Mesenchymal stem cell (in vitro differentiated cells and primary cell): ENCODE data around the gene ATF7.

ENCODE experiments used
- DNase-seq: peaks from one replicate; pipeline ENCODE4 v3.0.0-alpha.2; 2013
- H2AFZ ChIP-seq: one replicate; pipeline ENCODE4 v1.6.1; 2013; ENCODE audit warnings: low read depth, mild to moderate bottlenecking, control low read depth, inconsistent platforms, low read length, moderate library complexity
- H2AK5ac ChIP-seq: 2 replicates; pipeline ENCODE4 v1.6.1; 2013; ENCODE audit warnings: low read length, moderate library complexity, mild to moderate bottlenecking, inconsistent platforms; ENCODE audit not compliant: severe bottlenecking
- H2BK120ac ChIP-seq: one replicate; pipeline ENCODE4 v1.6.1; 2013; ENCODE audit warnings: low read depth, mild to moderate bottlenecking, inconsistent platforms, low read length, moderate library complexity
- H2BK12ac ChIP-seq, 2 experiments: one replicate each; pipeline ENCODE4 v1.6.1; 2013; ENCODE audit warnings: inconsistent platforms in 2 of 2, low read length in 2 of 2, mild to moderate bottlenecking in 2 of 2, moderate library complexity in 2 of 2, control low read depth in 1 of 2
- H2BK15ac ChIP-seq: one replicate; pipeline ENCODE4 v1.6.1; 2013; ENCODE audit warnings: mild to moderate bottlenecking, low read depth, inconsistent platforms; ENCODE audit not compliant: poor library complexity, severe bottlenecking
- H2BK5ac ChIP-seq: 2 replicates; pipeline ENCODE4 v1.6.1; 2013; ENCODE audit warnings: low read depth, mild to moderate bottlenecking, low read length, control low read depth, inconsistent platforms; ENCODE audit not compliant: poor library complexity, severe bottlenecking
- H3K14ac ChIP-seq, 2 experiments: one replicate each; pipeline ENCODE4 v1.6.1; 2013; ENCODE audit warnings: inconsistent platforms in 2 of 2, low read length in 2 of 2, control low read depth in 1 of 2, mild to moderate bottlenecking in 1 of 2, moderate library complexity in 1 of 2
- H3K18ac ChIP-seq, 2 experiments: one replicate each; pipeline ENCODE4 v1.6.1; 2013; ENCODE audit warnings: inconsistent platforms in 2 of 2, low read length in 2 of 2, control low read depth in 1 of 2, low read depth in 1 of 2, mild to moderate bottlenecking in 1 of 2
- H3K23ac ChIP-seq, 2 experiments: one replicate each; pipeline ENCODE4 v1.6.1; 2013; ENCODE audit warnings: inconsistent platforms in 2 of 2, low read length in 2 of 2, mild to moderate bottlenecking in 2 of 2, moderate library complexity in 2 of 2, control low read depth in 1 of 2
- H3K27ac ChIP-seq: 2 replicates; pipeline ENCODE4 v1.5.1; 2013; ENCODE audit warnings: mild to moderate bottlenecking, moderate library complexity, low read length, control low read depth, inconsistent platforms; ENCODE audit not compliant: poor library complexity, severe bottlenecking
- H3K27me3 ChIP-seq, 2 experiments: 2 replicates each; pipeline versions ENCODE4 v1.6.1 to v1.7.0; 2013; ENCODE audit warnings: low read length in 2 of 2, mild to moderate bottlenecking in 2 of 2, moderate library complexity in 2 of 2, control low read depth in 1 of 2, inconsistent platforms in 1 of 2; ENCODE audit not compliant: control insufficient read depth in 1 of 2, insufficient read depth in 1 of 2
- H3K36me3 ChIP-seq, 2 experiments: 2 replicates each; pipeline versions ENCODE4 v1.6.1 to v1.7.0; 2013; ENCODE audit warnings: low read length in 2 of 2, control low read depth in 1 of 2, inconsistent platforms in 1 of 2, low read depth in 1 of 2, mild to moderate bottlenecking in 1 of 2; ENCODE audit not compliant: insufficient read depth in 2 of 2, control insufficient read depth in 1 of 2
- H3K4ac ChIP-seq, 2 experiments: one replicate each; pipeline ENCODE4 v1.6.1; 2013; ENCODE audit warnings: inconsistent platforms in 2 of 2, low read length in 2 of 2, mild to moderate bottlenecking in 2 of 2, moderate library complexity in 2 of 2, control low read depth in 1 of 2, low read depth in 1 of 2
- H3K4me1 ChIP-seq: 2 replicates; pipeline ENCODE4 v1.6.1; 2013; ENCODE audit warnings: low read depth, low read length, control low read depth; ENCODE audit not compliant: control insufficient read depth, insufficient read depth
- H3K4me2 ChIP-seq: 2 replicates; pipeline ENCODE4 v1.6.1; 2013; ENCODE audit warnings: low read length, mild to moderate bottlenecking, inconsistent platforms; ENCODE audit not compliant: poor library complexity, severe bottlenecking
- H3K4me3 ChIP-seq, 2 experiments: 2 replicates each; pipeline versions ENCODE4 v1.5.1 to v1.7.0; 2013; ENCODE audit warnings: low read length in 2 of 2, mild to moderate bottlenecking in 2 of 2, control low read depth in 1 of 2, low read depth in 1 of 2; ENCODE audit not compliant: insufficient read depth in 1 of 2
- H3K79me1 ChIP-seq: replicated peaks from 2 replicates; pipeline ENCODE4 v1.6.1; 2013; ENCODE audit warnings: mild to moderate bottlenecking, control low read depth, low read length, inconsistent platforms; ENCODE audit not compliant: poor library complexity, severe bottlenecking
- H3K9ac ChIP-seq: 2 replicates; pipeline ENCODE4 v1.7.0; 2013; ENCODE audit warnings: mild to moderate bottlenecking, low read length, moderate library complexity
- H3K9me3 ChIP-seq: 2 replicates; pipeline ENCODE4 v1.7.0; 2013; ENCODE audit warnings: mild to moderate bottlenecking, low read length; ENCODE audit not compliant: control insufficient read depth
- H4K8ac ChIP-seq: one replicate; pipeline ENCODE4 v1.6.1; 2013; ENCODE audit warnings: inconsistent platforms, mild to moderate bottlenecking, low read length, moderate library complexity
- H4K91ac ChIP-seq: one replicate; pipeline ENCODE4 v1.6.1; 2013; ENCODE audit warnings: mild to moderate bottlenecking, low read length, inconsistent platforms
- WGBS: methylation state at CpG from one replicate; pipeline ENCODE4 v1.1.7; 2013; ENCODE audit warnings: mixed read lengths; 5-methylcytosine and 5-hydroxymethylcytosine counted together

Gene ATF7

GRCh38 chr12:53592426-53592825, 33.8 kb downstream of the ATF7 start:
- peaks cover 21% of the 10 kb centered on the region for H3K79me1 ChIP-seq
- H3K4me3 ChIP-seq, result no peak overlapping the region
- no peak overlapping the region for H2AFZ ChIP-seq
- no peaks in the 10 kb centered on the region for H3K9me3 ChIP-seq
- H2BK12ac ChIP-seq, result no peak overlapping the region
- no peaks in the 10 kb centered on the region for H3K4me1 ChIP-seq
- DNase-seq, result no peak
- no peak overlapping the region for H3K23ac ChIP-seq
- H3K9ac ChIP-seq, result peak overlapping the region; percentile 43
- 100% methylated on average over 1 of the region's 1 CpG for WGBS
- no peak overlapping the region for H3K4ac ChIP-seq
- no peak overlapping the region for H4K8ac ChIP-seq
- H3K14ac ChIP-seq, result no peak overlapping the region
- no peaks in the 10 kb centered on the region for H3K27me3 ChIP-seq
- H2AK5ac ChIP-seq, result no peak overlapping the region
- no peak overlapping the region for H2BK120ac ChIP-seq
- no peak overlapping the region for H3K4me2 ChIP-seq
- peaks cover 0 to 6% of the 10 kb centered on the region in 2 experiments for H3K36me3 ChIP-seq
- no peak overlapping the region for H2BK5ac ChIP-seq
- no peak overlapping the region for H3K27ac ChIP-seq
- H3K18ac ChIP-seq, result no peak overlapping the region
- H4K91ac ChIP-seq, result no peak overlapping the region
- H2BK15ac ChIP-seq, result no peak overlapping the region

- Histone ChIP-seq H3K4me2 (no peak overlapping the region), H2AK5ac (no peak overlapping the region), H4K8ac (no peak overlapping the region)
Measured at GRCh38 chr12:53591301-53592206, 34.6 kb downstream of the ATF7 start.

DNA sequence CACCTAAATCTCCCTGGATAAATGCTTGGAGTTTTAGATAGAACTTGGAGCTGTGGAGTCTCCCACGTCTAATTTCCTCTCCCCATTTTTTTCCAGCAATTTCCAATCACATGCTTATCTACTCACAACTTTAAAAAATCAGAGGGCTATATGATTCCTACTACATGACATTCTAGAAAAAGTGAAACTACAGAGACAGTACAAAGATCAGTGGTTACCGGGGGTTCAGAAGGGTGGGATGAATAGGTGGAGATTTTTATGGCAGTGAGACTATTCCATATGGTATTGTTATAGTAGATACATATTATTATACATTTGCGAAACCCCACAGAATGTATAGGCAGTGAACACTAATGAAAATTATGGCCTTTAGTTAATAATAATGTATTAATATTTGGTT, 35.5 kb downstream of the ATF7 start:
- 80% methylated on average over 2 of the region's 3 CpGs for WGBS
- H4K91ac ChIP-seq, result no peak overlapping the region

More at GRCh38 chr12:53591301-53592206, 34.6 kb downstream of the ATF7 start:
- 38% methylated on average over 6 of the region's 6 CpGs for WGBS
- H2BK15ac ChIP-seq, result no peak overlapping the region
- H2BK120ac ChIP-seq, result no peak overlapping the region
- H3K27ac ChIP-seq, result no peak overlapping the region
- peak; percentile 45 for DNase-seq
- H3K36me3 ChIP-seq, result peaks cover 0 to 7% of the 10 kb centered on the region in 2 experiments
- H2BK5ac ChIP-seq, result no peak overlapping the region
- no peak overlapping the region for H3K4ac ChIP-seq
- no peak overlapping the region for H4K91ac ChIP-seq
- H3K14ac ChIP-seq, result no peak overlapping the region
- H3K9me3 ChIP-seq, result no peaks in the 10 kb centered on the region
- H3K27me3 ChIP-seq, result no peaks in the 10 kb centered on the region
- peaks cover 18% of the 10 kb centered on the region for H3K79me1 ChIP-seq
- no peaks in the 10 kb centered on the region for H3K4me1 ChIP-seq
- peak overlapping the region; percentile 43 for H3K9ac ChIP-seq
- H3K23ac ChIP-seq, result no peak overlapping the region
- H3K18ac ChIP-seq, result no peak overlapping the region
- no peak overlapping the region for H2AFZ ChIP-seq
- no peak overlapping the region for H2BK12ac ChIP-seq
- H3K4me3 ChIP-seq, result peak overlapping the region in 1 of 2 experiments; percentile 30

GRCh38 chr12:53589915-53590314, 36.3 kb downstream of the ATF7 start:
- Histone ChIP-seq H3K27me3 (no peaks in the 10 kb centered on the region), H2AFZ (no peak overlapping the region), H3K79me1 (peaks cover 11% of the 10 kb centered on the region), H3K23ac (no peak overlapping the region), H2AK5ac (no peak overlapping the region), H3K4ac (no peak overlapping the region), H3K9me3 (no peaks in the 10 kb centered on the region), H4K8ac (no peak overlapping the region), H3K36me3 (peaks cover 0 to 7% of the 10 kb centered on the region in 2 experiments), H2BK12ac (no peak overlapping the region), H2BK120ac (no peak overlapping the region), H2BK5ac (no peak overlapping the region), H2BK15ac (no peak overlapping the region), H3K18ac (no peak overlapping the region), H3K14ac (no peak overlapping the region), H3K4me3 (no peak overlapping the region), H3K4me2 (no peak overlapping the region), H3K27ac (no peak overlapping the region), H3K4me1 (no peaks in the 10 kb centered on the region), H3K9ac (no peak overlapping the region), H4K91ac (no peak overlapping the region)
- 78% methylated on average over 4 of the region's 4 CpGs for WGBS
- no peak for DNase-seq

More for the DNA sequence above, 35.5 kb downstream of the ATF7 start:
- H3K79me1 ChIP-seq, result peaks cover 16% of the 10 kb centered on the region
- H3K9me3 ChIP-seq, result no peaks in the 10 kb centered on the region
- no peak overlapping the region for H2AK5ac ChIP-seq
- no peaks in the 10 kb centered on the region for H3K4me1 ChIP-seq
- no peak overlapping the region for H3K14ac ChIP-seq
- H2BK15ac ChIP-seq, result no peak overlapping the region
- H3K4me3 ChIP-seq, result no peak overlapping the region
- no peak for DNase-seq
- H3K9ac ChIP-seq, result no peak overlapping the region
- H2BK12ac ChIP-seq, result no peak overlapping the region
- no peak overlapping the region for H3K23ac ChIP-seq
- no peak overlapping the region for H4K8ac ChIP-seq
- H3K4me2 ChIP-seq, result no peak overlapping the region
- H3K27me3 ChIP-seq, result no peaks in the 10 kb centered on the region
- H2BK5ac ChIP-seq, result no peak overlapping the region
- H3K4ac ChIP-seq, result no peak overlapping the region
- no peak overlapping the region for H3K18ac ChIP-seq
- no peak overlapping the region for H2BK120ac ChIP-seq
- H3K36me3 ChIP-seq, result peaks cover 0 to 7% of the 10 kb centered on the region in 2 experiments
- H2AFZ ChIP-seq, result no peak overlapping the region
- H3K27ac ChIP-seq, result no peak overlapping the region
